IPS-NIHi7 (cell line): ENCODE results near the gene SIRT7.

Experiments used
- DNase-seq: peaks from one replicate; pipeline ENCODE4 v3.0.0; 2012; ENCODE audit warnings: mixed read lengths; ENCODE audit errors: extremely low spot score

The SIRT7 gene

DNA sequence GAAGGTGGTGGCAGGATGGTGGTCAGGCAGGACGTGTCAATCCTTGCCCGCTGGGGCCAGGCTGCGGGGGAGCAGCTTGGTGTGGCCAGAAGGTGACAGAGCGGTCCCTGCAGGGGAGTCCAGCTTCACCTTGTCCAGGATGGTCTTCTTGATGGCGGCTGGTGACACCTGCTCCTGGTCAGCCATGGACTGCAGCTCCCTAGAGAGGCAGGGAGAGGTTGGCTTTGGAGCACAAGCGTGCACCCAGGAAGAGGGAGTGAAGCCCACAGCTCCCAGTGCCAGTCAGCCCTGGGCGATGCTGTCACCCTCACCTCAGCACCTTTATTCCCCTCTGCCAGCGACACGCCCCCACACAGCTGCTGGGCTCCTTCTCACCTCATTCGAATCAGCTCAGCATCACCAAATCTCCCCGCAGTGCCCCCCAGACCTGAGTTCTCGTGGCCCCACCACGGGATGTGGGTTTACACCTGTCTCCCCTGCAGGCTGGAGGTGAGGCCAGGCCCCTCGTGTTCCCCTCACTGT lies 15.3 kb upstream of the SIRT7 start:
- no peak for DNase-seq

DNA sequence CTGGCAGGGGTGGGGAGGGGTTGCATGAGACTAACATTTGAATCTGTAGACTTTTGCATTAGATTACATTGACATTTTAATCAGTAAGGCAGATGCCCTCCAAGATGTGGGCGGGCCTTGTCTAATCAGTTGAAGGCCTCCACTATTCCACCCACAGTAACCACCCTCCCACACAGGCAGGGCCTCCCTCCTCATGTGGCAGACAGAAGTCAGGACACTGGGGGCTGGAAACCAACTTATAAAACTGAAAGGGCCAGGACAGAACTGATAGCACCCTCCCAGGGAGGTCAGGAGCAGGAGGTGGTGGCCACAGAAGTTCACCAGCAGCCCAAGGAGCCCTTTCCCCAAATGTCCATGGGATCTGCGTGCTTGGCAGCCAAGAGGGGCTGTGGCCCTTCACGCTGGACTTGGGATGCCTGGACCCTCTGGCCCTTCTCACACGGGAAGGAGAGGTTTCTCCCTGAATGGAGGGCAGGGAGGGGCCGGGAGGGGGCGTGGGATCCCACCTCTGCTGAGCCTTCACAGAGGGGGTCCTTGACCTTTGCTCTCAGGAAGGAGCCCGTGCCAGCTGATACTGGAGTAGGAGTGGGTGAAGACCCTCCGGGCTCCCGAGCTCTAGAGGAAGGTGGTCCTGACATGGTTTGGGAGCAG lies 14.5 kb upstream of the SIRT7 start:
- DNase-seq: no peak

DNA sequence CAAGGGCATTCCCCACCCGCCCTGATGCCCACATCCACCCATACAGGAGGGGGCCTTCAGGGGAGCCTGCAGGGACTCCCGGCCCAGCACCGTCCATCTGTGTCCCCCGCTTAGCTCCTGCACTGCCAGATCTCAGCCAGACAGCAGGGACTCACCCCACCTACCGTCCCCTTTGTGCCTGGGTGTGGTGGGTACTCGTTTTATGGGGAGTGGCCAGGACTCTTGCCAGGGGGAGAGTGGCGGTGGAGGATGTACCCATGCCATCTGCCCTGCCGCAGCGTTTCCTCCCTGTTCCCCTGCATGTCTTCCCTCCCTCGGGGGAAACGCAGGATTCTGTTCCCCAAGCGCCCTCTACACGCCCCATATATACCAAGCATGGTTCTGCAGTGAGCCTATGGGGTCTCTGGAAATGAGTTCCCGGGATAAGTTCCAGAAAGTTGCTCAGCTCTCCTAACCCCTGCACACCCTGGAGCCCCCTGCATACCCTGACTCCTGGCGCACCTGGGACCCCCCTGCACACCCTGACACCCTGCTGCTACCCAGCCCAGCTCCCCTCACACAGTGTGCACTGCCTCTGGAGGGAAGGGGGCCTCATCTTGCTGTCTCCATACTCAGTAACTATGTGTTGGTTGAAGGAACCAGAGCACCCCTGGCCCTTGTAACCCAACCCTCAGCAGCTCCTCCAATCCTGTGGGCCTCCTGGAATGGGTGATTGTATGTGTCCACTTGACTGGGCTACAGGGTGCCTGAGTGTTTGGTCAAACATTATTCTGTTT lies 13.8 kb upstream of the SIRT7 start:
- no peak for DNase-seq

DNA sequence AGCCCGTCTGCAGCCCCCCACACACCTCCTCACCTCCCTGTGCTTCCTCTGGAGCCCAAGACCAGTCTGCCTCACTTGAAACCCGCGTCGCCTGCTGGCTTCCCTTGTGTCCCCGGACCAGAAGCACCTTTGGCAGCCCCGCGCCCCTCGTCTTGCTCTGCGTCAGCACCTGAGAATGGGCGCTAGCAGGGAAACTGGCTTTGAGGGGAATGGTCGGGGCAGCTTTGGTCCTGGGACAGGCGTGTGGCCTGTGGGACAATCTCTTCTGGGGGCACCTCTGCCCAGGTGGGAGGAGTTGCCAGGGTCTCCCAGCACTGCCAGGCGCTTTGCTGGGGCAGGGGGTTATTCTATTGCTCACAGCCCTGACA lies 13.2 kb upstream of the SIRT7 start:
- no peak for DNase-seq

DNA sequence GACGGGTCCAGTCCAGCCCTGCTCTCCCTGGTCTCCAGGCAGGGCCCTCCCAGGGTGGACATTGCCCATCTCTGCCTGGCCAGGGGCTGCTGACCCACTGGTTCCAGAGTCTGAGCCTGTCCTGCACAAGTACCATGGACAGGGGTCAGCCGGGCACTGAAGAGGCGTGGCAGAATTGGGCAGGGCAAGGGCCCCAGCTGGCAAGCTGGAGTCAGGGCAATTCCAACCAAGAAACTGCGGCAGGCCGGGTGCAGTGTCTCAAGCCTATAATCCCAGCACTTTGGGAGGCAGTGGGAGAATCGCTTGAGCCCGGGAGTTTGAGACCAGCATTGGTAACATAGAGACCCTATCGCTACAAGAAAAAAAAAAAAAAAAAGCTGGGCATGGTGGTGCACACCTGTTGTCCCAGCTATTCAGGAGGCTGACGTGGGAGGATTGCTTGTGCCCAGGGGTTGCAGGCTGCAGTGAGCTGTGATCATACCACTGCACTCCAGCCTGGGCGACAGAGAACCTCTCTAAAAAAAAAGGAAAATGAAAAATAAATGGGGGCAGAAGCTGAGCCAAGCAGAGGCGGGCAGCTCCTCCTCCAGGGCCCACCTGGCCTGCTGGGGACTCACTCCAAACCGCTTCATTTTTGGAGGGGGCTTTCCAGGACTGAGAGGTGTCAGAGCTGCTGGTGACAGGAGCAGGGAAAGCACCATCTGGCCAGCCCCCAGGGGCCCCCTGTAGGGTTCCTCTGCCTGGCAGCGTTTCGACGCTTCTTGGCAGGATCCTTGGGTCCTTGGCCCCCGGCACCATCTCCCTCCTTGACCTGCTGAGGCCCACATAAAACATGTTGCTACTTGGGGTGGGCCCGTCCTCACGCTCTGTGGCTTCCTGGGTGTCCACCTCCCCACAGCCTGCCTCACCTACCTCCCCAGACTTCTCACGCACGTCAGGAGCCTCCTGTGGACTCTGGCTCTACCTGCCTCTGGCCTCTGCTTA lies 12.5 kb upstream of the SIRT7 start:
- DNase-seq: no peak

DNA sequence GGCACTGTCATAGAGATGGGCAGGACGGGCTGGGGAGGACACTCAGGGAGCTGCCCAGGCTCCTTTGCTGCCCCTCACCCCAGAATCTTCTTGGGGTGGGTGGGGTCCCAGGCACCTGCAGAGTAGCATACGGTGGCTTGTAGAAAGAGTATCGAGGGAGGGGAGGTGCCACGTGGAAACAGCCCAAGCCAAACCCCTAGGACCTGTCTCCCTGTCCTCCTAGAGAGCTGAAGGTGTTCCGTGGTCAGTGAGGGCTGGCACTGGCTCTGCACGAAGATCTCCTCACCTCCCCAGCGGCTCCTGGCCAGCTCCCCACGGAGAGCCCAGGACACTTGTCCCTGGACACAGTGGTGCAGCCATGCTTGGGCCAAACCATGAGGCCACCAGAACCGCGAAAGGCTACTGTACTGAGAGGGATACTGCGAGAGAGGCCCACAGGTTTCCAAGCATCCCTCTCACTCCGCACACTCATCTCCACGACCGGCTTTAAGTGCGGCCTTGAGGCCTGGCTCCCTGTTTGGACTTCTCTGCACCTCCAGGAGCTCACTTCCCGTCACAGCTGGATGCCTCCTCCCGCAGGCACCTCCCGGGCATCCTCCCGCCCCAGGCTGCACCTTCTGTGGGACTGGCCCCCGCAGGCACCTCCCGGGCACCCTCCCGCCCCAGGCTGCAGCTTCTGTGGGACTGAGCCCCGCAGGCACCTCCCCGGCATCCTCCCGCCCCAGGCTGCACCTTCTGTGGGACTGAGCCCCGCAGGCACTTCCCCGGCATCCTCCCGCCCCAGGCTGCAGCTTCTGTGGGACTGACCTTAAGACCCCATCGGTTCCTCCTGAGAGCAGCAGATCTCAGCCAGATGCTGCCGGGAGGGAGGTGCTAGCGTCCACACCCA lies 11.5 kb upstream of the SIRT7 start:
- DNase-seq: no peak

DNA sequence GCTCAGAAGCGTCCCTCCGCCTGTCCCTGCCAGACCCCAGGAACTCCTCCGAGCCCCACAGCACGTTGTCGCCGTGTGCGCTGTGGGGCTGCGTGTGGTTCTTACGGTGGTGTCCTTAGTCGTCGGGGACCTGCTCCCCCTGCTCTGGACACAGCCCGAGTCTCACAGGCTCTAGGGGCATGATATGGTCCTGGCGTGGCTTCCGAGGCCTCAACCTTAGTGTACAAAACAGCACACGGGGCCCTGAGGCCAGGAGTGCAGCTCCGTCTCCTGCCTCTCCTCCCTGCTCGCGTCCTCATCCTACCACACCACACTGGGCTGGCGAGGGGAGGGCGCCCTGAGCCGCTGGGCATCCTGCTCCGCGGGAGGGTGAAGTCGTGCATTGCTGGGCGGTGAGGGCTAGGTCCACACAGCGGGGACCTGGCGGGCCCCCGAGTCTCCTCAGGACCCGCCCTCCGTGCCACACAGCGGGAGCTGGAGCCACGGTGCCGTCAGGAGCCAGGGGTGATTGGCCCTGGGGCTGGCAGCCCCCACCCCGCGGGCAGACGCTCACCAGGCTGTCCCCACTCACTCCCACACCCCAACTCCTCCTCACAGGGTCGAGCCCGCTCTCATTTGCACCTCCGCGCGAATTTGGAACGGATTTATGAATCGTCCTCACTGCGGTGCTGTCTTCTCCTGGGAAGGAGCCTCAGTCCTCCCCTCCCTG lies 10.7 kb upstream of the SIRT7 start:
- DNase-seq: no peak

DNA sequence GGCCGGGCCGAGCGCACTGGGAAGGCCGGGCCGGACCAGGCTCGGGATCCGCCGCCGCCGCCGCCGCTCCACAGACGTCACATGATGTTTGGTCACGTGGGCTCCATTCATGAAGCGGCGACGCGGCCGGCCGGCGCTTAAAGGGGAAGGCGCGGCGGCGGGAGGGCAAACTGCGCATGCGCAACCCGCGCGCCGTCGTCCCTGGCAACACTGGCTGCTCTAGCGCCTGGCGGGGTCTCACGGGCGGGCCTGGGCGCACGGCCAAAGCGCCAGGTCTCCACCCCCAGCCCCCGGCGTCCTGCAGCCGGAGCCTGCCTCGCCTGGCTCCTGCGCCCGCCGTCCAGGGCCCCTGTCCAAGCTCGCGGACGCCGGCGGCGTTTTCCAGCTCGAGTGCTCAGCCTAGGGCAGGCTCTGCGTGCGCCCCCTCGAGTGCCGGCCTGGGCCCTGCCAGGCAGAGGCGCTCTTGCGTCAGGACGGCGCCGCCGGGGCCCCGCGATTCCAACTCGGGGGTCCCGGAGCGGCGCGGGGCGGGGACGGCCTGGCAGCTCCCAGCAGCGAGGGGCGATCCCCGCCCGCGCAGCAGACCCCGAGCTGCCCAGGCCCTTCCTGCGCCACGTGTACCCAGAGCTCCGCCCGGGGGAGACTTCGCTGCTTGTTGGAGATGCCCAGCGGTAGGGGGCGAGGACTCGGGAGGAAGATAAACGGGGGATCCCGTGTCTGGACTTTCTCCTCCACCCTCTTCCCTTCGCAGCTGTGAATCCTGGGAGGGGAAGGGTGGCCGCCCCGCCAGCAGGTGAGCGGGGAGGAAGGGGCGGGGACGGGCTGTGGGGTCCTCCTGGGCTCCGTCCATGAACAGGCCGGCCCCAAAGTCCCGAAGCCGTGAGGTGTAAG lies 9.9 kb upstream of the SIRT7 start, which contains the start of gene MAFG:
TSS of gene MAFG (minus strand) at position 83 of the 891 bp plus-strand sequence. CDS start 4,550 bp downstream, outside the sequence.
- peak; percentile 95 for DNase-seq

DNA sequence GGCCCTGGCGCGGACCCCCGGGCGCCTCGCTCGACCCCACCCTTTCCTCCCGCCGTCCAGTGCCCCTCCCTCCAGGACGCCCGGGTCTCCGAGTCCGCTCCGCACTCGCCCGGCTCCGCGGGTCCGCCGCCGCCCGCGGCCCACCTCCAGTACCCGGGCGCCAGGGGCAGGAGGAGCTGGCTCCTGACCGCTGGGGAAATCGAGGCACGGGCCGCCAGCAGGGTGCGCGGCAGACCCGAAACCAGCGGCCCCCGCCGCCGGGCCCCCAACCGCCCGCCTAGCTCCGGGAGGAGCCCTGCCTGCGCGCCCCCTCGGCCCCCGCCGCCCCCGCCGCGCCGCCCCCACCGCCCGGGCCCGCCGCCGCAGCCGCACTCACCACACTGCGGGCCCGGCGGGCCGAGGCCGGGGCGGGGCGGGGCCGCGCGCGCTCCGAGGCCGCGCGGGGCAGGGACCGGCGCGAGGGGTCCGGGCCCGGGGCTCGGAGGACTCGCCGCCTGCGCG lies 9.2 kb upstream of the SIRT7 start:
- DNase-seq: no peak

DNA sequence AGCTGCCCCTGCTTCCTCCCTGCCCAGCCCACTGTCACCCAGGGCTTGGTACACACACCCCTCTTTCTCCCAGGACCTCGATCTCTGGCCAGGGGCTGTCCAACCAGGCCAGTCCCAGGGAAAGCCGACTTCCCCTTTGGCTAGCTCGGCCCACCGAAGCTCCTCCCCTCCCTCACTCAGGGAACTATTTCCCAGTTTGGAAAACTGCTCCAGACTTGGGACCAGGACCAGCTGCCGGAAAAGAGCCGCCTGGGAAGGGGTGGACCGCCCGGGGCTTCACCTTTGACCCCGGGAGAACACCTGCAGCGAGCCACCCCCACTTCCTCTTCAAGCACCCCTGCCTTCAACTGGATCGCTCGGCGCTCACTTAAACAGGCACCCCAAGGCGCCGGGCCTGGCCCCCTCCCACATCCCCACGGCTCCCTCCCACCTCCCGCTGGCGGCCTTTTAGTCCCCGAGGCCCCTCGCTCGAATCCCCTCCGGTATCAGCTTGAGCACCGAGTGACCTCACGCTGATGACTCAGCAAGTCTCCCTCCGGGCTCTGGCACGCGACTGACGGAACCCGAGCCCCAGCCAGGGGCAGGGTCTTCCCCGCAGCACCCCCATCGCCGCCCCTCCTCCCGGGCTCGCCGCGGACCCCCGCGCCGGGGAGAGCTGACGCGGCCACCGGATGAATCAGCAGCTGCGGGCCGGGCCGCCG lies 8.6 kb upstream of the SIRT7 start:
- peak; percentile 70 for DNase-seq

DNA sequence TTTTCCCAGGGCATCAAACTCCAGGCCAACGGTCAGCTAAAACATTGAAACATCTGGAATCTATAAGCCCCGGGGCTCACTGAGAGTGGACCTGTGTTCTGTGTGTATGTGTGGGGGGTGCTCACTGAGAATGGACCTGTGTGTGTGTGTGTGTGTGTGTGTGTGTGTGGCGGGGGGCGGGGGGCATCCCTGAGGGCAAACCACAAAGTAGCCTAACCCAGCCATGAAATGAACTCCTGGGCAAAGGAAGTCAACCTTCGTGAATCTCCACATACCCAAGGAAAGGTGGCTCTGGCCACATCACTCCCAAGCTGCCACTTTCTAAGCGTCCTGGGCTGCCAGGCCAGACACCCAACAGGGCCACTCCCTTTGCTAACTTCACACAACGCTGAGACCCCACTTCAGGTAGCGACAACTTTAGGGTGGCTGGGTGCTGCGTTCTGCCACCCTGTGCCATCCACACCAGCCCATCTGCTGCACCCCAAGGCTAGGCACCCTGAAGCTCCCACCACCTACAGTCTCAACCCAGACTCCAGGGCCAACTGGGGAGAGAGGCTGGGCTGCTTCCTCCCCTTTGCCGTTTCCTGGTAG lies 8.0 kb upstream of the SIRT7 start:
- no peak for DNase-seq

DNA sequence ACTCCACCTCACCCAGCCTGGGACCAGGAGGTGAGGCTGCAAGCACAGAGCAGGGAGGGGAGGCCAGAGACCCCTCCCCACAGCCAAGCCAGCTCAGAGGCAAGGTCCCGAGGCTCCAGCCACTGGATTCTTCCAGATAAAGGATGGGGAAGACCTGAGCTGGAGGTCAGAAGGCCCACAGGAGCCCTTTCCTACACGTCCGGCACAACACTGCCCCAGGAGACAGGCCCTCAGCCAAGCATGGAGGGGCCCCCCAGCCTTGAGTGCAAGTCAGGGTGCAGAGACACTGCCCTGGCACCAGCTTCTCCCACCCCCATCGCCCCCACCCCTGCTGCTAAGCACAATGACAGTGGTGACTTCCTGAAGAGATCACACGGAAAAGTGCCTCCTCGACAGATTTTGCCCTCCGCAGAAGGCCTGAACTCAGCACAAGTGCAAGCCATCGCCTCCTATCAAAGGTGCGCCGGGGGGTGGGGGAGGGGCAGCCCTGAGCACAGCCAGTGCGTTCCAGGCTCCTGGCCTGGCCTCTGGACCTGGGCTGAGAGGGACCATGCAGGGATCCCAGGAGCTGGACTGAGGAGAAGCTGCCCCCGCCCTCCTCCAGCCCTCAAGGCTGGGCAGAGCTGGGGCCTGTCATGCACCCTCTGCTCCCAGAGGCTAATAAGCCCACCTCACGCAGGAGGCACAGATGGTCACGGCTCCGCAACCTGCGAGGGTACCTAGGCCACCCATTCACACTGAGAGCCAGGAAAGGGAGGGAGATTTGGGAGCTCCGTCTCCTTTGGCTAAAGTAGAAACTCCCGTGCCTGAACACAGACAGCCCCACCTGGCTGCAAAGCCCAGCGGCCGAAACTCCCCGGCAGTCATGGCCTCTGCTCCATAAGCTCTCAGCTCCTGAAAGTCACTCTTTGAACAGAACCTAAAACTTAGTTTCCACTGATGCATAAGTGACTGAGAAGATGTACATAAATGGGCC lies 6.9 kb upstream of the SIRT7 start:
- no peak for DNase-seq

DNA sequence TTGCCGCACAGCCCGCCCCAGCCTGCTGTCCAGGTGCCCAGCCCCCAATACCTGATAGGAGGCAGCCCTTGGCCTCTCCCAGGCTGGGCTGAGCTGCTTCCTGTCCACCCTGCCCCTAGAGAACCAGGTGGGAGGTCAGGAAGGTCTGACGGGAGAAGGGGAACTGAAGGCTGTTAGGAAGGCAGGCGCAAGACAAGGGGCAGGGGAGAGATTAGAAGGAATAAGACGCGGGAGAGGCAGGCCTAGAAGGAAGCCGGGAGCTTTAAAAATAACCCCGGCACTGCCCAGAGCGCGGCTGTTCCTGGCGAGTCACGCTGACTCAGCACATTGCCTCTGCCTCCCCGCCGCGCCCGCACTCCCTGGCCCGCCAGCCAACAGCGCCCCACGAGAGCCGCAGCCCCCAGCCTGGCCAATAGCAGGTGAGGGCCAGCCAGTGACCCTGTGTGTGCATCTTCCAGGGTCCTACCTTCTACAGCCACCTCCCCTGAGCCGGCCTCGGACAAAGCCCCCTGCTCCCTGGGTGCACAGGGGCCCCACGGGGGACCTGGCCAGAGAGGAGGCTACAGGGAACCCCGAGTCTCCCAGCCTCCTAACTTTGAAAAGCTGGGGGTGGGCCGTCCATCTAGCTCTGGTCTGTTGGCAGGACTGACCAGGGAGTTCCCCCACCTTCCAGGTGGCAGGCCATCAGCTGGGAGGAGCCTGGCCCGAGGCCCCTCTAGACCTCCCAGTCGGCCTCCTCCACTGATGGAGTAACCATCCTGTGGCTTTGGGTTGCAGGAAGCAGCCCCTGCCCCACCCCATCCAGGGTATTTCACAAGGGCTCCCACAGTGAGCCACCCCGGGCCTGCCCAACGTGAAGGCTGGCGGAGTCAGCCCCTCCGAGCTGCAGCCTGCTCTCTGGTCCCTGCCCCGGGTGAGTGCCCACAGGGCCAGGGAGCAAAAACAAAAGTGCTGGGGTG lies 5.6 kb upstream of the SIRT7 start:
- DNase-seq: peak; percentile 63

DNA sequence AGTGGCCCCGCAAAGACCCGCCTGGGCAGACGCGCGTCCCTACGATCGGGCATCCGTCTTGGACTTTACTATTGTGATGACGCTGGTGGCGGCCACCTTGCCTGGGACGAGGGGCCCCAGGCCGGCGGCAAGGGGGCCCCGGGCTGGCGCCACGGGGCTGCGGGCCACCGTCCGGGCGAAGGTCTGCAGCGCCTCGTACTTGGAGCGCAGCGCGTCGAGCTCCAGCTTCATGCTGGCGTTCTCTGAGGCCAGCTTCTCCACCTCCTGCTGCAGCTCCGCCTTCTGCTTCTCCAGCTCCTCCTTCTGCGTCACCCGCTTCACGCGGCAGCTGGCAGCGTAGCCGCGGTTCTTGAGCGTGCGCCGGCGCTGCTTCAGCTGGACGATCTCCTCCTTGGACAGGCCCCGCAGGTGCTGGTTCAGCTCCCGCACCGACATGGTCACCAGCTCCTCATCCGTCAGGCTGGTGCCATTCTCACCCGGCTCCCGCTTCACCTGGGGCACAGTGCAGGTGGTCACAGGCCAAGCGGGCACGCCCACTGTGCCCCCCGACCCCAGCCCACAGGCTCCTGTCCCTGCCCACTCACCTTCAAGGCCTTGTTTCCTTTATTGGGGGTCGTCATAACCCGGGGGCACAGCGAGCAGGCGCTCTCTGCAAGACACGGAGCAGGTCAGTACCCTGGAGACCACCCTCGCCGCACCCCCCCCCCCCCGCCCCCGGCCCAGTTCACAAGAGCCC lies 4.8 kb upstream of the SIRT7 start:
- DNase-seq: no peak

DNA sequence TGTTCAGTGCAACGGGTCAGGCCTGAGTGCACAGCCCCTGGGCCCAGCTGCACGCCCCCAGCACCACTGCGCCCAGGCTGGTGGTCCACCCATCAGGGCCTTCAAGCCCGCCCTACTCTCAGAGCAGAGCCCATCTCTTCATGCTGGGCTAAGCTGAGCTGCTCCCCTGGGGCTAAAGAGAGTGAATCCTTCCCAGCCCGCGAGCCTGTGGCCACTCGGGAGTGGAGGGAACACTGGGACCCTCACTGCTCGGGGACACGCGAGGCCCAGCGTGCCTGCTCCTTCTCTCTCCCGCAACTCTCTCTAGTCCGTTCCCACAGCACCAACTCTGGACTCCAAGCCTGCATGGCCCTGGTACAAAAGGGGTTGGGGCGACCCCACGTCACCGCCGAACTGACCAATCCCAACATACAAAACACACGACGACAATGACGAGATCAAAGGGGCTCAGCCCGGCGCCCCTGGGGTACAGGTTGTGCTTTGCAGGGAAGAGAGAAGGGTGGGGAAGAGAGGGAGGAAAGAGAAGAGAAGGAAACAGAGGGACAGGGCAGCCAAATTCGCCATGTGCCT lies 4.1 kb upstream of the SIRT7 start:
- no peak for DNase-seq
